OCI-LY1 (cell line): ENCODE results near the gene KRTAP10-5.

Experiments
- CTCF ChIP-seq: fragments of 200-600 bp; sonication (generic), shearing (Covaris generic); IDR thresholded peaks from 2 replicates; pipeline ENCODE4 v1.5.1; 2017; ENCODE audit warnings: mild to moderate bottlenecking, antibody characterized with exemption, low read length, moderate library complexity, mixed read lengths
- EZH2 ChIP-seq: fragments of 200-600 bp; sonication (generic), shearing (Covaris generic); IDR thresholded peaks from 2 replicates; pipeline ENCODE4 v1.8.0; 2017; ENCODE audit warnings: borderline replicate concordance, mixed run types, mild to moderate bottlenecking, antibody characterized with exemption, low read length, moderate library complexity, mixed read lengths

DNA sequence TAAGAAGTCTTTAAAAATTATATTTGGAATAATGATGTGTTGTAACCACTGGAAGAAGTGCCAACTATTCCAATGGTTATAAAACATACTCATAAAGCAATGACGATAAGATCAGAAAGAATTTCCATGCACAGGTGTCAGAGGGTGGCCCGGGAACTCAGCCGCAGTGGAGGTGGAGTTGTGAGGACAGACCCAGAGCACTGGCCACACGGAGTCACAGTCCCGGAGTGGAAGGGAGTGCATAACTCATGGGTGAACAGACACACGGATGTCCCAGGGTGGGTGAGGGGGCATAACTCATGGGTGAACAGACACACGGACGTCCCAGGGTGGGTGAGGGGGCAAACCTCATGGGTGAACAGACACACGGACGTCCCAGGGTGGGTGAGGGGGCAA, 4.4 kb downstream of the KRTAP10-5 start:
- TF ChIP-seq EZH2: no peak
- no peak for TF ChIP-seq CTCF
